ENCODE results near the gene EIF2AK2.

- no peak for TF ChIP-seq BHLHE40 (IDR thresholded peaks at IDR 0.05; ENCODE audit: low read depth, low read length)
- TF ChIP-seq SMC3 (IDR thresholded peaks at IDR 0.05): no peak
- no peak for TF ChIP-seq POLR2AphosphoS2 (conservative IDR thresholded peaks at IDR 0.05; ENCODE audit: low read length)
- peak; percentile 90 for TF ChIP-seq REST (IDR thresholded peaks at IDR 0.05)
- no peak for TF ChIP-seq ZFP36 (IDR thresholded peaks at IDR 0.05; ENCODE audit: borderline replicate concordance, partially characterized antibody)
- TF ChIP-seq CTCF (IDR thresholded peaks at IDR 0.05): no peak
- no peak for TF ChIP-seq EP300 (IDR thresholded peaks at IDR 0.05)
- TF ChIP-seq HDAC2 (IDR thresholded peaks at IDR 0.05): no peak
- TF ChIP-seq HMGXB4 (CRISPR knock-in tag; IDR thresholded peaks at IDR 0.05; ENCODE audit: borderline replicate concordance): no peak
Observed at GRCh38 chr2:37156857-37157714, at the start of gene EIF2AK2.
